SK-N-SH treated with all-trans-retinoic acid at 6 μM for 48 hours (cell line): ENCODE data around the gene SIK3.

Experiments
- CSRNP3 ChIP-seq: fragments of 250-450 bp; sonication (Bioruptor Pico); IDR thresholded peaks from 2 replicates; pipeline ENCODE4 v1.5.1; 2021; ENCODE audit warnings: mild to moderate bottlenecking, moderate library complexity
- OSR1 ChIP-seq: fragments of 250-450 bp; sonication (Bioruptor Pico); IDR thresholded peaks from 2 replicates; pipeline ENCODE4 v1.8.0; 2022; ENCODE audit warnings: moderate library complexity, mild to moderate bottlenecking, inconsistent platforms
- PATZ1 ChIP-seq: fragments of 250-450 bp; sonication (Bioruptor Pico); IDR thresholded peaks from 2 replicates; pipeline ENCODE4 v1.8.0; 2020; ENCODE audit warnings: mild to moderate bottlenecking, moderate library complexity, borderline replicate concordance
- PPARA ChIP-seq: fragments of 250-450 bp; sonication (Bioruptor Pico); IDR thresholded peaks from 2 replicates; pipeline ENCODE4 v1.5.0; 2020; ENCODE audit warnings: mild to moderate bottlenecking, borderline replicate concordance
- RARB ChIP-seq: fragments of 250-450 bp; sonication (Bioruptor Pico); IDR thresholded peaks from 2 replicates; pipeline ENCODE4 v1.8.0; 2021; ENCODE audit warnings: mild to moderate bottlenecking, moderate library complexity
- TOX ChIP-seq: fragments of 250-450 bp; sonication (Bioruptor Pico); IDR thresholded peaks from 2 replicates; pipeline ENCODE4 v1.8.0; 2021; ENCODE audit warnings: mild to moderate bottlenecking, moderate library complexity, borderline replicate concordance
- ZC3H10 ChIP-seq: fragments of 250-450 bp; sonication (Bioruptor Pico); IDR thresholded peaks from 2 replicates; pipeline ENCODE4 v1.5.1; 2021; ENCODE audit warnings: mild to moderate bottlenecking, moderate library complexity
- ZFP30 ChIP-seq: fragments of 450-650 bp; formaldehyde crosslinking; IDR thresholded peaks from 2 replicates; pipeline ENCODE4 v1.5.0; 2022; ENCODE audit warnings: mild to moderate bottlenecking, moderate library complexity
- ZNF565 ChIP-seq: fragments of 450-650 bp; formaldehyde crosslinking; conservative IDR thresholded peaks from 2 replicates; pipeline ENCODE4 v1.5.0; 2020; ENCODE audit warnings: low read depth, mild to moderate bottlenecking, moderate library complexity
- ZNF70 ChIP-seq: fragments of 450-650 bp; formaldehyde crosslinking; IDR thresholded peaks from 2 replicates; pipeline ENCODE4 v1.5.0; 2020; ENCODE audit warnings: mild to moderate bottlenecking, moderate library complexity
- ZNF8 ChIP-seq: fragments of 450-650 bp; formaldehyde crosslinking; IDR thresholded peaks from 2 replicates; pipeline ENCODE4 v1.5.0; 2020; ENCODE audit warnings: mild to moderate bottlenecking, moderate library complexity

- no peak for TF ChIP-seq TOX (CRISPR knock-in tag)
- no peak for TF ChIP-seq PATZ1 (CRISPR knock-in tag)
- TF ChIP-seq OSR1 (CRISPR knock-in tag), result no peak
- TF ChIP-seq CSRNP3 (CRISPR knock-in tag), result no peak
- no peak for TF ChIP-seq ZNF565 (CRISPR knock-in tag)
- TF ChIP-seq ZNF70 (CRISPR knock-in tag), result no peak
- TF ChIP-seq RARB (CRISPR knock-in tag), result no peak
- no peak for TF ChIP-seq ZFP30 (CRISPR knock-in tag)
- TF ChIP-seq ZNF8, result no peak
- TF ChIP-seq ZC3H10 (CRISPR knock-in tag), result no peak
- no peak for TF ChIP-seq PPARA (CRISPR knock-in tag)
These were observed 221.6 kb downstream of the SIK3 start for GRCh38 chr11:116876656-116877055.
